Measurements from ENCODE around the gene NPEPPS.
"Not testable (repeated sequence)": the region's sequence is repeated elsewhere in the genome, so short reads cannot be mapped to it uniquely, and the experiment has no call there.

NPEPPS gene

DNA sequence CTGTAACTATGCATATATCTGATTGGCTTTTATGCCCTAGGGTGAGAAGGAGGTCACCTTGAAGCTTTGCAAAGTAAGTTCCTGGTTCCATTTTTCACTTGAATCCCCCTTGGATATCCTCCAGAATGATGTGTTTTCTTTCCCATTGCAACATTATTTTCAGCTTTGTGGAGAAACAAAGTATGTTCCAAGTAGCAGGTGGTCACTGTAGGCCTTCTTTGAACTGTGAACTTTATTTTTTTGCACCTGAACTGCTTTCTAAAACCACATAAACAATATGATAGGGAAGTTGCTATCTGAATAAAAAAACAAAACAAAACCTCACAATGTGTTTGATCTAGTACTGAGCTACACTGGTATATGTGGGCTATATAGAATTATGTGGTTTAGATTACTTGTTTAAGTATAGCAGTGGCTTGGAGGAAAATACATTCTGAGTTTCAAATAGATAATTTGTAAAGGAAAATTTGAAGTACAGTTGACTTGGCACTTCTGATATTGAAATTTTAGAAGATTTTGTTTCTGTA lies 29.7 kb downstream of the NPEPPS start:
- not testable (repeated sequence) for DNase-seq (ENCODE audit: low read depth)

DNA sequence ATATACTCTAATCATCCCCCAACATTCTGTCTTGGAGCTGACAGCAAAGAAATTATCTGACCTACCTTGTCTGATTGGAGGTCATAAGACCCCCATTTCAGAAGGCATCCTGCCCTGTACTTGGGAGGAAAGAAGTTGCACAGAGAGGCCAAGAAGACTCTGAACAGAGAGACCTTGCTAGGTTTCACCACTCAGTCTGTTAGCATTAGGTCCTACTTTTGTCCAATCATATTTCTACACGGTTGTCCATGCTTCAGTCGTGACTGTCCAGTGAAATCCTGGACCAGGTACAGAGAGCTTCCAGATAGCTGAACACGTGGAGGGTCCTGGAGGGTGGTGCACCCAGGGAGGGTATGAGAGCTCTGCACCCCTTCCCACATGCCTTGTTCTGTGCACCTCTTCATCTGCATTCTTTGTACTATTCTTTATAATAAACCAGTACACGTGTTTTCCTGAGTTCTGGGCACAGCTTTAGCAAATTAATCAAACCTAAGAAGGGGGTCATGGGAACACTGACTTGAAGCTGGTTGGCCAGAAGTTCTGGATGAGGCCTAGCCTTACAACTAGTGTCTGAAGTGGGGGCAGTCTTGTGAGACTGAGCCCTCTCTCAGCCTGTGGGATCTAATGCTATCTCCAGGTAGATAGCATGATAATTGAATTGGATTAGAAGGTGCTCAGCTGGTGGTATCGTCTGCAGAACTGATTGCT lies 30.9 kb downstream of the NPEPPS start:
- not testable (repeated sequence) for DNase-seq (ENCODE audit: low read depth)

DNA sequence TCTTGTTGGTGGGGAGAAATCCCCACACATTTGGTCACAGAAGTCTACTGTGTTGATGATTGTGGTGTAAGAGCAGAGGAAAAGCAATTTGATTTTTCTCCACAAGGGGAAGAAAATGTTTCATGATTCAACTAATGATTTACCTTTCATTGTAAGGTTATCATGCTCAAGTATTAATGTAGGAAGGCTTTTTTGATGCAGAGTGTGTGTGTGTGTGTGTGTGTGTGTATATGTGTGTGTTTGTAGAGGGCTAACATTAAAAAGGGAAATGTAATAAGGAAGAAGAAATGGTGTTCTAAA lies 31.4 kb downstream of the NPEPPS start:
- DNase-seq (ENCODE audit: low read depth): not testable (repeated sequence)

DNA sequence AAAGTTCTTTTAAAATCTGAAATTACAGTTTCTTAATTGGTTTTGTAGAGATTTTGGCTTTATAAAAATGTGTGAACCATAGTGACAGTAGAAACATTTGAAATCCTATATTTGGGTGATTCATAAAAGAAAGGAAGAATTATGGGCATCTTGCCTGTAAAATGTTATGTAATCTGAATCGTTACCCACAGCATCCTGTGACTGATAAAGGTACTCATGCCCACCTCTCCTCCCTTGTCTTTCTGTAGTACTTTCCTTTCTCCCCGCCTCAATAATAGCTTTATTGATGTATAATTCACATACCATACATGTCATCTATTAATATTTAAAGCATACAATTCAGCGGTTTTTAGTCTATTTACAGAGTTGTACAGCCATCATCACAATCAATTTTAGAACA lies 36.4 kb downstream of the NPEPPS start:
- not testable (repeated sequence) for DNase-seq (ENCODE audit: low read depth)

DNA sequence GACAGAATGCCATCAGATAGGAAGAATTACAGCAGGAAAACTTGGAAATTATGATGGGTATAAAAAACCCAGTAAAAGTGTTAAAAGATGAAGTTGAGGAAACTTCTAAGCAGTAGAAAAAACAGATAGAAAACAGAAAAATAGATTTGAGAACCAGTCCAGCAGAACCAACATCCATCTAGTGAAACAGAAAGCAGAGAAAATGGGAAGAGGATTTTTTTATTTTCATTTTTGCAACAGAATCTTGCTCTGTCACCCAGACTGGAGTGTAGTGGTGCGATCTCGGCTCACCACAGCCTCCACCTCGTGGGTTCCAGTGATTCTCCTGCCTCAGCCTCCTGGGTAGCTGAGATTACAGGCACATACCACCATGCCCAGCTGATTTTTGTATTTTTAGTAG lies 41.7 kb downstream of the NPEPPS start:
- DNase-seq (ENCODE audit: low read depth): not testable (repeated sequence)

DNA sequence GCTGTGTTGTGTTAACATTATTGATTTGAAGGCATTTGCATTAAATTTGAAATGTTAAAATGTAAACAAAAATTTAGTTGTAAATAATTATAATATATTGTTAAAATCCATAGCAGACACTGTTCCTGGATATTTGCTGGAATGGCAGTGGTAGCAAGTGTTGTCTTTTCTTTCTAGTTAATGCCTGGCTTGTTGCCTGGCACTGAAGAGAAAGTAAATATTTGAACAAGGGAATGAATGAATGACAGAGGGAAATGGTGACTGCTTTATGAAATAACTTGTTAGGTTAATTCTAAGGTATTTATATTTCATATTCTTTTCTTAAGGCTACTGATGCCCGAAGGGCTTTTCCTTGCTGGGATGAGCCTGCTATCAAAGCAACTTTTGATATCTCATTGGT lies 51.5 kb downstream of the NPEPPS start:
- not testable (repeated sequence) for DNase-seq (ENCODE audit: low read depth)

DNA sequence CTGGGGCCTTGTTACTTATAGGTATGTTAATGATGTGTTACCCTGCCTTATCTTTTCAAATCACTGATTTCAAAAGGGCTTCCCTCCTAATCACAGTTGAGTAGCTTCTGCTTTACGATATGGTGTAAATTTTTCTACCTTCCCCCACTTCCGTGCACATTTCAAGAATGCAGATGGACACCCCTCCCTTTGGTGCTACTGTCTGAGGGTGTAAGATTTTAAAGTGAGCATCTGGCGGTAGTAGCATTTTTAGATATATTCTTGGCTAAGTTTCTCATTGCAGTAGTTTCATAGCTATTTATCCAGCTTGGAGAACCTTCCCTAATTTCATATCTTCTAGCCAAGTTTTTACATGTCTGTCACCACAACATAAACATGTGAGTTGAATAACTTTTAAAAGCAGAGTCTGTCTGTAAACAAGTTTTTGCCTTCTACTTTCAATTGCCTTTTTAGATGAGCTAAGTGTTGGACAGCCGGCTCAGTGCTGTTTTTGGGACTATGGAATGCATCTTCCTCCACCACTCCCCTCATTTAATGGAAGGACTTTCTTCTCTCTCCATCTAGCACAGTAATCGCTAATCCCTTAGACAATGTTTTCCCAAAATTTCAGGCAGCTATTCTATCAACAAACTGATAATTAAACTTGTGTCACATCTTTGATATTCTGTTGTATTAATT lies 55.6 kb downstream of the NPEPPS start:
- not testable (repeated sequence) for DNase-seq (ENCODE audit: low read depth)

DNA sequence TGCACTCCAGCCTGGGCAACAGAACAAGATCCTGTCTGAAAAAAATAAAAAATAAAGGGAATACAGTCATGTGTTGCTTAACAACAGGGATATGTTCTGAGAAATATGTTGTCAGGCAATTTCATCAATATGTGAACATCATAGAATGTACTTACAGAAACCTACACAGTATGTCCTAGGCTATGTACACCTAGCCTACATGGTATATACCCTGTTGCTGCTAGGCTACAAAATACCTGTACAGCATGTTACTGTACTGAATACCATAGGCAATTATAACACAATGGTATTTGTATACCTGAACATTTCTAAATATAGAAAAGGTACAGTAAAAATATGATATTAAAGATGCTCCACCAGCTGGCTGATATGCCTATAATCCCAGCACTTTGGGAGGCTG lies 62.6 kb downstream of the NPEPPS start:
- DNase-seq (ENCODE audit: low read depth): not testable (repeated sequence)

DNA sequence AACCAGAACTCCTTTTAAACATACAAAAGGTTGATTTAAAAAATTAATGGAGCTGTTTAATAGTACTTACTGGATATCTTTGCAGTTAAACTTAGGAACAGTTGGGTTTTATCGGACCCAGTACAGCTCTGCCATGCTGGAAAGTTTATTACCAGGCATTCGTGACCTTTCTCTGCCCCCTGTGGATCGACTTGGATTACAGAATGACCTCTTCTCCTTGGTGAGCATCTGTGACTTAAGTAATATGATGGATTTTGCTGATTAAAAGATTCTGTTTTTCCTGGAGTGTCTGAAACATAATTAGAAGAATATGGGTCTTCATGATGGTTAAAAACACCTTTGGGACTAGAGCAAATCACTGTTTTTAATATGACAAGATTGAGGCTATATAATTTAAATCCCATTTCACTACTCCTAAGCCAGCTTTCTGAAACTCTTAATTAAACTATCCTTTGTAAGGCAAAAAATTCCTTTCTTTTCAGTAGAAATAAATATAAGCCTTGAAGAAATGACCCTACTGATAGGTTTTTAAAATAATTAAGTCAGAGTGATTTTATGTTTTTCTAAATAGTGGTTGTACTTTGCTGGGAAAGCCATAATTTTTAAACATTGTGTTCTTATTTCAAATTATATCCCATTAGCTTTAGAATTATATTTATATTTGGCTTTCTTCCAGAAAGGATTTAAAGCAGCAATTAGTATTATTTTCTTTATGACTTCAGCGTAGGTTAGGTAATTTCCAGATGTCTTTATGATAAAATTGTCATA lies 73.1 kb downstream of the NPEPPS start:
- no peak for DNase-seq (ENCODE audit: low read depth)

DNA sequence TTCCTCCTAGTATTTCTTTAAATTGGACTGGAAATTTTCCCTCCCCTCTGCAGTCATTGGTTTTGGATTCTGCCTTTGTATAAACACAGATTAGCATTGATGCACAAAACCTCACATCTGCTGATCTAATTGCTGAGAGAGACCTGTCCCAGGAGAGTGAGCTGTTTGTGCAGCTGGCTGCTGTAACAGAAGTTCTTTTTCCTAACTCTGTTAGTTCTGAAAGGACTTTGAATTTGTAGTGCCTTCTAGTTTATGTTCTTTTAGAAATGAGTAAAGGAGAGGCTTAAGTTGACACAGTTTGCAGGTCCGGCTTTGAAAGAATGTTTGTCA lies 73.7 kb downstream of the NPEPPS start:
- DNase-seq (ENCODE audit: low read depth): no peak

DNA sequence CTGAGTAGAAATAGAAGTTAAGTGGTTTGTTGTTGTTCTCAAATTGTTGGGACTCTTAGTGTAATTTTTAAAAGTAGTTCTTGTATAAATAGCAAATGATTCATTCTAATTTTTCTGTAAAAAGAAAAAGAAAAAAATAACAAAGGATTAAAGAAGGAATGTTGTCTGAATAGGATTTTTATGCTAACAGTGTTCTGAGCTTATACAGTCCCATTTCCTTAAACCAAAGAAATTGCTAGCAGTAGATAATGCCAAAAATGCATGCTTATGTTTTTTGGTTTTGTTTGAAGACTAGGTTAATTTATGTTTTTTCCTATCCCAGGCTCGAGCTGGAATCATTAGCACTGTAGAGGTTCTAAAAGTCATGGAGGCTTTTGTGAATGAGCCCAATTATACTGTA lies 74.1 kb downstream of the NPEPPS start:
- no peak for DNase-seq (ENCODE audit: low read depth)

DNA sequence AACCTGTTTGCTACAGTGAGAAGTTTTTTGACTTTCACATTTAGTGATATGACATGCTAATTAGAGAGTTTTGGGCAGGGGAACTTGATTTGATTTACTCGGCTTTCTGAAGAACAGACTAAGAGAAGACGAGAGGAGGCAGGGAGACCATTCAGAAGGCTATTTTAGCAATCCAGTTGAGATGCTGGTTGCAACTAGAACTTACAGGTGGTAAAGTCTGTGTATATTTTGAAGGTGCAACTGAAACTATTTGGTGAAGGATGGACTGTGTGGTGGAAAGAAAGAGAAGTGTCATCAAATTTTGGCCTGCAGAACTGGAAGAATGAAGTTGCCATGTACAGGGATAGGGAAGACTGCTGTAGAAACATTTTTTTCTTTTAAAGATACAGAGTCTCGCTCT lies 76.6 kb downstream of the NPEPPS start:
- no peak for DNase-seq (ENCODE audit: low read depth)

DNA sequence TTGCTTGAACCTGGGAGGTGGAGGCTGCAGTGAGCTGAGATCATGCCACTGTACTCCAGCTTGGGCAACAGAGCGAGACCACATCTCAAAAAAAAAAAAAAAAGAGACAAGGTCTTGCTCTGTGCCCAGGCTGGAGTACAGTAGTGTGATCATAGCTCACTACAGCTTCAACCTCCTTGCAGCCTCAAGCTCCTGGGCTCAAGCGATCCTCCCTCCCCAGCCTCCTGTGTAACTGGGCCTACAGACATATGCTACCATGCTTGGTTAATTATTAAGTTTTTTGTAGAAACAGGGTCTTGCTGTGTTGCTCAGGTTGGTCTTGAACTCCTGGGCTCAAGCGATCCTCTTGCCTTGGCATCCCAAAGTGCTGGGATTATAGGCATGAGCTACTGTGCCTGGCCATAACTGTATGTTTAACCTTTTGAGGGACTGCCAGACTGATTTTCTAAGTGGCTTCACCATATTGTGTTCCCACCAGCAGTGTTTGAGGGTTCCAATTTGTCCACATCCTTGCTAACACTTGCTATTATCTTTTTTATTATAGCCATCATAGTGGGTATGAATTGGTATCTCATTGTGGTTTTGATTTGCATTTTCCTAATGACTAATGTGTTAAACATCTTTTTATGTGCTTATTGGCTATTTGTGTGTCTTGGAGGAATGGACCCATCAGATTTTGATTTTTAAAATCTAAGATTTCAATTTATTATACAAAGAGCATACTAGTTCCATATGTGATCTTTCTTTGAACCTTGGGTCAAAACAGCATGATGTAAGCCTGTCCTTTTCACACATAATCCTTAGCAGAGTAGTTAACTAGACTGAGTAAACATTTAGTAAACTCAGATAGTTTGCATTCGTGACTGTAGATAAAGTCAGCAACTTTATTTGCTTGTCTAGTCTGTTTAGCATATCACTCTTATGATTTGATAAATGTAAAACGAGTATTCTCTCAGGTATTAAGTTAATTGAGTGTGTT lies 80.8 kb downstream of the NPEPPS start:
- DNase-seq (ENCODE audit: low read depth): no peak

DNA sequence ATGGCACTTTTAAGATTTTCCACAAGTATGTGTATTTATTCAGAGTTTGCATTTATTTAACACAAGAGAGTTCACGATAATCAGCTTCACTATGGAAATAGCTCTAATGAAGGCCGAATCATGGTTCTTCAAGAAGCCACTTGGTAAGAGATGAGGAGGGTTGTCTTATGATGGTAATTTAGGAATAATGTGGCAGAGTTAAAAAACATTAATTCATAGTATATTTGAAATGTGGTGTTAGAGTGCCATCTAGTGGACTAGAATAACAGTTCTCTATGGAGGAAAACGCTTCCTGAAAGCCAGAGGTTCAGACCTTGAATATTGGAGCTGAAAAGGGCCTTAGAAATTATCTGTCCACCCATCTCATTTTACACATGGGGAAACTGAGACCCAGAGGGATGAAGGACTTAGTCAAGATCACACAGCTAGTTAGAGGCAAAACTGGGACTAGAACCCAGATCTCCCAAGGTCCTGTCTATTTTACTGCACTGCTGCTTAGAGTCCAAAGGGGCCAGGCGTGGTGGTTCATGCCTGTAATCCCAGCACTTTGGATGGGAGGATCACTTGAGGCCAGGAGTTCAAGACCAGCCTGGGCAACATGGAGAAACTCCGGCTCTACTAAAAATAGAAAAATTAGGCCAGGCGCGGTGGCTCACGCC lies 85.0 kb downstream of the NPEPPS start:
- no peak for DNase-seq (ENCODE audit: low read depth)

DNA sequence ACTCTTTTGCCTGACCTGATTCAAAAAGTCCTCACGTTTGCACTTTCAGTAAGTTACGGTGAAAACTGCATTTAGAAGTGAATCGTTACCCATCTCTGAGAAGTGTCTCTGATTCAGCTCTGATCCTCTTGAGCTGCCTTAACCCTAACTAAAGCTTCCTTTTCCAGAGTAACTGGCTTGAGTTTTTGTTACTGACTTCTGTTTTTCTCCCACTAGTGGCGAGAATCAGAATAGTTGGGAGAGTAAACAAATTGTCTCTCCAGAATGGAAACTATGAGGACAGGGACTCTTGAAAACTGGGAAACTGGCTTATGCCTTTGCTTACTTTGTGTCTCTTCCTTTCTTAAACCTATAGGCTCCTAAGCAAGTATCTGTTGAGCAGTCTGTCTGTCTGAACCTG lies 87.5 kb downstream of the NPEPPS start:
- no peak for DNase-seq (ENCODE audit: low read depth)

DNA sequence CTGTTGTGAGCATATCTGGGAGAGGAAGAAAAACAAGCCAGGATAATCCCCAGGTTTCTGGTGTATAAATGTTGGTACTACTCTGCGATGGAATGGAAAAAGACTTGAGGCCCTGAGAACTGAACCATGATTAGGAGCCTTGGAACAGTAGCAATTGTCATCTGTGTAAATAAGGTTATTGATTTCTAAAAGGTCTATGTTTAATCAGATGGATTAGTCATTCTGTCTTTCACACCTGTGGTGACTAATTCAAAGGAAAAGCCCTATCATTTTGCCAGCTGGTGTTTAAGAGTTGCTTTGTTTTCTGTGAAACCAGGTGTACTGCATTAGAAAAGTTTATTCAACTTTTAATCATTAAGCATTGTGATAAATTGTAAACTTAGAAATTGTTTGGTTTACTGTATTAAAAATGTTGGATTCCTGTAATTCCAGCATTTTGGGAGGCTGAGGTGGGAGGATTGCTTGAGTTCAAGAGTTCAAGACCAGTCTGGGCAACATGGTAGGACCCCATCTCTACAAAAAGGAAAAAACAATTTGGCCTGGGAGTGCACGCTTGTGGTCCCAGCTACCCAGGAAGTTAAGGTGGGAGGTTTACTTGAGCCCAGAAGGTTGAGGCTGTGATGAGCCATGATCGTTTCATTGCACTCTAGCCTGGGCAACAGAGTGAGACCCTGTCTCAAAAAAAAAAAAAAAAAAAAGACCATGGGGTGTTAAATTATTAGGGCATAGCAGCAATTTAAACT lies 89.8 kb downstream of the NPEPPS start:
- no peak for DNase-seq (ENCODE audit: low read depth)

DNA sequence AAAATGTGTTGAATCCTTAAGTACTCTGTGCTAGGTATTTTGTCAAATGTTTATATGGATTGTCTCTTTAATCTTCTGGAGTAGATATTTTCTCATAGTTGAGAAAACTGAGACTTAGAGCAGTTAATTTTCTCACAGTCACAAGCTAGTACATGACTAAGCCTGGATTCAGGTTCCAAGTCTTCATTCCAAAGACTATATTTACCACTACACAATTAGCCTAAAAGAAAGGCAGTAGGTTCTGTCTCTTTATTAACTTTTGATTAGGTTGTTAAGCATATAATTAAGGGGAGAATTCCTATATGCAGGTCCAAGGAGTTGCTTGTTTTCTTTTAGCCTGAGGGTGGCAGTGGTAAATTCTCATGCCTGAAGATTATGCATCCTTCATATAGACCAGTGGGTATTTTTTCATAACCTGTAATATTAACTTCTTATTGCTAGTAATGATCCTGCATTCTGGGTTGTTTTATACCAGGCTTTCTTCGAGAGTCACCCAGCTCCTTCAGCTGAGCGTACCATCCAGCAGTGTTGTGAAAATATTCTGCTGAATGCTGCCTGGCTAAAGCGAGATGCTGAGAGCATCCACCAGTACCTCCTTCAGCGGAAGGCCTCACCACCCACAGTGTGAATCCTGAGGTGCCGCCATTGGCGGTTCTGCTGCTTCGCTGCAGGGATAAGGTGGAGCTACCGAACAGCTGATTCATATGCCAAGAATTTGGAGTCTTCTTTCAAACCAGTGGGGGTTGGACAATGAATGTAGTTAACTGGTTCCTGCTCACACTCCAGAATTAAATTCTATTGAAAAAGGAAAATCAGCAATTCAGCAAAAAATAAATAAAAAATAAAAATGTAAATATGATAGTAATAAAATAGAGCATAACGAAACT lies 90.6 kb downstream of the NPEPPS start:
- DNase-seq (ENCODE audit: low read depth): no peak

DNA sequence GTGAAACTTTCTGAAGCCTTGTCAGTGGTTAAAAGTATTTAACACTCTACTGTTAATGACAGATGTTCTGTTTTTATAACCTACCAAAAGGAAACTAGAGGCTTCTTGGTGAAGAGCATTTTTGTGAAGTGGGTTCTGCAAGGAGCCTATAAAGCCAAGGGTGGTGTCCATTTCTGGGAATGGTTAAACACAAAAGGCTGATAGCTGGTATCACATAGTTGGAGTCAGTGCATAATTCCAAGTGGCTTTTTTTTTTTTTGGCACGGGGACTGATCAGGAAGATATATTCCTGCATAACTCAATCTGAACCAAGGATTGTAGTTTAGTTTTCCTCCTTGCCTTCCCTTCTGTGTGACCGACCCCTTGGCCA lies 91.3 kb downstream of the NPEPPS start:
- no peak for DNase-seq (ENCODE audit: low read depth)

DNA sequence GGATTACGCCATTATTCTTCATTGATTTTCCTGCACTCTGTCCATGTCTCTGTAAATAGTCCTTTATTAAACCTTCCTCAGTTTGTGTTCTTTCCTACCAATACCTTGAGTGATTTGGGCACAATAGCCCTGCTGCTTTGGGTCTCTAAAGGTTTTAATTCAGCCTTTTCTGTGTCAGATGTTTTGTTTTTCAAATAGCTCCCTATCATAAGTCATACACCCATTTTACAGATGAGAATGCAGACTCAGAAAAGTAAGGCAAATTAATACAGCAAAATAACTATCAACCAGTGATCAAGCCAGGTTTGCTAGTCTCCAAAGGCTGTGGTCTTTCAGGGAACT lies 93.8 kb downstream of the NPEPPS start:
- no peak for DNase-seq (ENCODE audit: low read depth)

DNA sequence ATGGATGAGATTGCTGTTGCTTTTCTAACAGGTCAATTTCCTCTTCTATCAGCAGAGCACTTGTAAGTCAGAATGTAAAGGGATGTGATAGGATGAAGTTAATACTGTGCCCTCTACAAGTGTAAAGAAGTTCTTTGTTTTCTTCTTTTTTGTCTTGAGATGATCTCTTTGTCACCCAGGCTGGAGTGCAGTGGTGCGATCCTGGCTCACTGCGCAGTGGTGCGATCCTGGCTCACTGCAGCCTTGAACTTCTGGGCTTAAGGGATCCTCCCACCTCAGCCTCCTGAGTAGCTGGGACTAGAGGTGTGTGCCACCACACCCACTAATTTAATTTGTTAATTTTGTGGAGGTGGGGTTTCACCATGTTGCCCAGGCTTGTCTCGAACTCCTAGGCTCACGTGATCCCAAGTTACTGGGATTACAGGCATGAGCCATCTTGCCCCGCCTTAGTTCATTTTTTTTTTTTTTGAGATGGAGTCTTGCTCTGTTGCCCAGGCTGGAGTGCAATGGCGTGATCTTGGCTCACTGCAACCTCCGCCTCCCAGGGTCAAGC lies 97.2 kb downstream of the NPEPPS start:
- no peak for DNase-seq (ENCODE audit: low read depth)
